ENCODE data around the gene TAF7.

The TAF7 gene

GRCh38 chr5:141343953-141344463, 23.4 kb upstream of the TAF7 start:
- H3K9me3 ChIP-seq (ENCODE audit: control insufficient read depth, insufficient read depth, low read depth, low read length), result no peaks in the 10 kb centered on the region
- ChIA-PET CTCF (interaction anchor here (0.7 to 3.3 kb wide), 10 partner anchors 10 to 223 kb away, joined by 3 to 21 read pairs (median 6); partner anchors contain the start of genes PCDHGA1, PCDHGA11, PCDHGA4 and TAF7), POLR2A (interaction anchor here (1.0 kb wide), 1 partner anchor 24 kb away, joined by 6 read pairs; the partner anchor contains the start of gene TAF7)
- H3K4me3 ChIP-seq (ENCODE audit: low read depth, low read length), result no peak overlapping the region
- H3K27ac ChIP-seq (ENCODE audit: extremely low read depth, low read depth, low read length), result no peak overlapping the region
- H3K4me1 ChIP-seq (ENCODE audit: control insufficient read depth, insufficient read depth, low read length), result no peaks in the 10 kb centered on the region
- TF ChIP-seq, protein P1, sequence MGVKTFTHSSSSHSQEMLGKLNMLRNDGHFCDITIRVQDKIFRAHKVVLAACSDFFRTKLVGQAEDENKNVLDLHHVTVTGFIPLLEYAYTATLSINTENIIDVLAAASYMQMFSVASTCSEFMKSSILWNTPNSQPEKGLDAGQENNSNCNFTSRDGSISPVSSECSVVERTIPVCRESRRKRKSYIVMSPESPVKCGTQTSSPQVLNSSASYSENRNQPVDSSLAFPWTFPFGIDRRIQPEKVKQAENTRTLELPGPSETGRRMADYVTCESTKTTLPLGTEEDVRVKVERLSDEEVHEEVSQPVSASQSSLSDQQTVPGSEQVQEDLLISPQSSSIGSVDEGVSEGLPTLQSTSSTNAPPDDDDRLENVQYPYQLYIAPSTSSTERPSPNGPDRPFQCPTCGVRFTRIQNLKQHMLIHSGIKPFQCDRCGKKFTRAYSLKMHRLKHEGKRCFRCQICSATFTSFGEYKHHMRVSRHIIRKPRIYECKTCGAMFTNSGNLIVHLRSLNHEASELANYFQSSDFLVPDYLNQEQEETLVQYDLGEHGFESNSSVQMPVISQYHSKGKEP (tag by site-specific recombination; IDR thresholded peaks at IDR 0.05), result no peak
- TF ChIP-seq, protein P2, sequence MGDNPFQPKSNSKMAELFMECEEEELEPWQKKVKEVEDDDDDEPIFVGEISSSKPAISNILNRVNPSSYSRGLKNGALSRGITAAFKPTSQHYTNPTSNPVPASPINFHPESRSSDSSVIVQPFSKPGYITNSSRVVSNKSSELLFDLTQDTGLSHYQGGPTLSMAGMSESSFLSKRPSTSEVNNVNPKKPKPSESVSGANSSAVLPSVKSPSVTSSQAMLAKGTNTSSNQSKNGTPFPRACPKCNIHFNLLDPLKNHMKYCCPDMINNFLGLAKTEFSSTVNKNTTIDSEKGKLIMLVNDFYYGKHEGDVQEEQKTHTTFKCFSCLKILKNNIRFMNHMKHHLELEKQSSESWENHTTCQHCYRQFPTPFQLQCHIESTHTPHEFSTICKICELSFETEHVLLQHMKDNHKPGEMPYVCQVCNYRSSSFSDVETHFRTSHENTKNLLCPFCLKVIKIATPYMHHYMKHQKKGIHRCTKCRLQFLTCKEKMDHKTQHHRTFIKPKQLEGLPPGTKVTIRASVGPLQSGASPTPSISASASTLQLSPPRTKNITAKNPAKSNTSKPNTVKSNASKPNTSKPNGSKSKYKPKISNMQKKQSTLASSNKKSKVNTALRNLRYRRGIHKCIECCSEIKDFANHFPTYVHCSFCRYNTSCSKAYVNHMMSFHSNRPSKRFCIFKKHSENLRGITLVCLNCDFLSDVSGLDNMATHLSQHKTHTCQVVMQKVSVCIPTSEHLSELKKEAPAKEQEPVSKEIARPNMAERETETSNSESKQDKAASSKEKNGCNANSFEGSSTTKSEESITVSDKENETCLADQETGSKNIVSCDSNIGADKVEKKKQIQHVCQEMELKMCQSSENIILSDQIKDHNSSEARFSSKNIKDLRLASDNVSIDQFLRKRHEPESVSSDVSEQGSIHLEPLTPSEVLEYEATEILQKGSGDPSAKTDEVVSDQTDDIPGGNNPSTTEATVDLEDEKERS (tag by site-specific recombination; IDR thresholded peaks at IDR 0.05), result no peak
- TF ChIP-seq ZNF426 (tag by site-specific recombination; IDR thresholded peaks at IDR 0.05), result no peak
- no peak for TF ChIP-seq ZNF76 (tag by site-specific recombination; IDR thresholded peaks at IDR 0.05; ENCODE audit: borderline replicate concordance, low read depth)
- no peak for TF ChIP-seq SALL2 (tag by site-specific recombination; IDR thresholded peaks at IDR 0.05; ENCODE audit: borderline replicate concordance)
- no peak for TF ChIP-seq ZNF394 (tag by site-specific recombination; IDR thresholded peaks at IDR 0.05; ENCODE audit: borderline replicate concordance)
- no peak for TF ChIP-seq ZNF221 (tag by site-specific recombination; IDR thresholded peaks at IDR 0.05; ENCODE audit: borderline replicate concordance)
- TF ChIP-seq TCF7L2 (IDR thresholded peaks at IDR 0.05; ENCODE audit: borderline replicate concordance, low read depth, low read length), result no peak
- TF ChIP-seq, protein P3, sequence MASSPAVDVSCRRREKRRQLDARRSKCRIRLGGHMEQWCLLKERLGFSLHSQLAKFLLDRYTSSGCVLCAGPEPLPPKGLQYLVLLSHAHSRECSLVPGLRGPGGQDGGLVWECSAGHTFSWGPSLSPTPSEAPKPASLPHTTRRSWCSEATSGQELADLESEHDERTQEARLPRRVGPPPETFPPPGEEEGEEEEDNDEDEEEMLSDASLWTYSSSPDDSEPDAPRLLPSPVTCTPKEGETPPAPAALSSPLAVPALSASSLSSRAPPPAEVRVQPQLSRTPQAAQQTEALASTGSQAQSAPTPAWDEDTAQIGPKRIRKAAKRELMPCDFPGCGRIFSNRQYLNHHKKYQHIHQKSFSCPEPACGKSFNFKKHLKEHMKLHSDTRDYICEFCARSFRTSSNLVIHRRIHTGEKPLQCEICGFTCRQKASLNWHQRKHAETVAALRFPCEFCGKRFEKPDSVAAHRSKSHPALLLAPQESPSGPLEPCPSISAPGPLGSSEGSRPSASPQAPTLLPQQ (tag by site-specific recombination; IDR thresholded peaks at IDR 0.05), result no peak
- TF ChIP-seq ZNF433 (tag by site-specific recombination; IDR thresholded peaks at IDR 0.05; ENCODE audit: low read depth), result no peak
- no peaks in the 10 kb centered on the region for H3K36me3 ChIP-seq (ENCODE audit: control insufficient read depth in 2 of 2, insufficient read depth in 1 of 2, low read length in 2 of 2)

DNA sequence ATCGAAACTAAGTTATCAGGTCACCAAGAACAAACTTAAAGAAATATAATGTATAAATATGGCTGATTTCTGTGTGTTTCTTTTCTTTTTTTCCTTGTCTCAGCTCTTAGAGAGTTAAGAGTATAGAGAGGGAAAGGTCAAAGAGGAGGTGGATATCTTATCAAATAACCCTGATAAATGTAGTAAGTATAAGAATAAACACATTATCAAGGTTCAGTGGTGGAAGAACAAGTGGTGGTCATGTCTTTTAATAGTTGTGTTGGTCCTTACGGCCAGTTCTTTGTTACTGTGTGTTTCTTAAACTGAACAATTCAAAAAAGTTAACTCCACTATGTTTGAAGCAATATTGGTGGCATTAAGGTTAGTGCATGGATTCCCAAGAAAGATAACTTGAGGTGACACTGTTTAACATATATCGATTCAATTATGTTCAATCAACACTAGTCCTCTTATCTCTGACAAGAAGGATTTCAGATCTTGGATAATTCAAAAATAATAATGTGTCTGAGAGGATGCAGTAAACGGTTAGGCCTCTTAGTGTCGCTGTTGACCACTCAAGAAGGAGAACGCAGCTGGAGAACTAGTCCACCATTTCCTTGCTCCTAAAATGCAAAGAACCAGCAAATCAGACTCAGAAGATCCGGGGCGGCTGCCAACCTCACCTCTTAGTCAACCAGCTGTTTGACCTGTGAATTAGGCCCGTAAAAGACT, 22.8 kb upstream of the TAF7 start, which contains the start of gene PCDHGA3:
Gene PCDHGA3 (plus strand): TSS at position 588 of the 711 bp plus-strand sequence. CDS start 205 bp downstream, outside the sequence.
- H3K36me3 ChIP-seq (ENCODE audit: control insufficient read depth in 2 of 2, insufficient read depth in 1 of 2, low read length in 2 of 2), result no peaks in the 10 kb centered on the region
- no peak within 1 kb of the TSS for H3K27ac ChIP-seq (ENCODE audit: extremely low read depth, low read depth, low read length)
- no peak for TF ChIP-seq IKZF3 (tag by site-specific recombination; IDR thresholded peaks at IDR 0.05)
- peak; percentile 30; the same call in 1 of the 2 replicates for TF ChIP-seq ZNF2 (tag by site-specific recombination; IDR thresholded peaks at IDR 0.05)
- TF ChIP-seq ZNF654 (tag by site-specific recombination; IDR thresholded peaks at IDR 0.05; ENCODE audit: low read depth), result peak; percentile 20; the same call in 1 of the 2 replicates
- ChIA-PET POLR2A (interaction anchor here (1.0 kb wide), 1 partner anchor 23 kb away, joined by 6 read pairs; the partner anchor contains the start of gene TAF7), CTCF (interaction anchor here (0.6 to 3.3 kb wide), 13 partner anchors 9 to 223 kb away, joined by 3 to 21 read pairs (median 7); partner anchors contain the start of genes PCDHGA1, PCDHGA5, PCDHGB5 and TAF7)
- H3K4me3 ChIP-seq (ENCODE audit: low read depth, low read length), result no peak within 1 kb of the TSS
- H3K9me3 ChIP-seq (ENCODE audit: control insufficient read depth, insufficient read depth, low read depth, low read length), result no peaks in the 10 kb centered on the region
- no peaks in the 10 kb centered on the region for H3K4me1 ChIP-seq (ENCODE audit: control insufficient read depth, insufficient read depth, low read length)
